Fibroblast of peridontal ligament (primary cell): ENCODE data around the gene SLC5A9.
"Not testable (repeated sequence)": the region's sequence is repeated elsewhere in the genome, so short reads cannot be mapped to it uniquely, and the experiment has no call there.

ENCODE experiments used
- DNase-seq: peaks from one replicate; pipeline ENCODE4 v3.0.0-alpha.2; 2010; ENCODE audit errors: extremely low read depth

The SLC5A9 gene

DNA sequence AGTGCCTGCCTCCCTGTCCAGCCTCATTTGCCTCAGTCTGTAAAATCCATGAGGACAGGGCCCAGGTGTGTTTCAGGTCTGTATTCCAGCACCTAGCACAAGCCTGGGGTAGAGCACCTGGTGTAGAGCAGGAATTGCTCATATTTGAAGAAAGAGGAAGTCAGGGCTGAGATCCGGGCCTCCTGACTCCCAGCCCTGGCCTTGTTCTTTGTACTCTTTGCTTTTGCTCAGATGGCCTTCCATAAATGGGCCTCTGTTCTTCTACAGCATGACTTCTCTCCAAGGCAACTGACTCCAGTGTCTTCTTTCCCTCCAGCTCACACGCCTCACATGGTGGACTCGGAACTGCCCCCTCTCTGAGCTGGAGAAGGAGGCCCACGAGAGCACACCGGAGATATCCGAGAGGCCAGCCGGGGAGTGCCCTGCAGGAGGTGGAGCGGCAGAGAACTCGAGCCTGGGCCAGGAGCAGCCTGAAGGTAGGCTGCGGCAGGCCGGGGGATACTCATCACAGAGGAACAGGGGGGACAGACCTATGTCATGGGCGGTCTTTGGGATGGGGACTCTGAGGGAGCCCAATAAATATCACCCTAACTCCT is 19.7 kb downstream of the SLC5A9 start:
- no peak for DNase-seq

DNA sequence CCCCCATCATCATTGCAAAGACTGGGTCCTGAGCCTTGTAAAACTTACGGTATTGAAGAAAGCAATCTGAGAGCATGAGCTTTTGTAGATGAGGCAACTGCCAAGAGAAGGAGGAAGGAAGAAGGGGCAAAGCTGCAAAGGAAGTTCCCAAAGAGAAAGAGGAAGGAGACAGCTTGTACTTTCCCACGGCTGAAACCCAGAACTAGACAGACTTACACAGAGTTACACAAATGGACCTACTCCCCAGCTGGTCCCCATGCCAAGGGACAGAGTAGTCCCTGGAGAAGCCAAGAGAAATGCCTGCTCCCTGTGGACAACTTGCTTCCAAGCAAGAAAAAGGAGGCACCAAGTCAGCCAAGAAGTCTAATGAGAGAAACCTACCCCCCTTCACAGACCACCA is 22.6 kb downstream of the SLC5A9 start:
- DNase-seq, result no peak

DNA sequence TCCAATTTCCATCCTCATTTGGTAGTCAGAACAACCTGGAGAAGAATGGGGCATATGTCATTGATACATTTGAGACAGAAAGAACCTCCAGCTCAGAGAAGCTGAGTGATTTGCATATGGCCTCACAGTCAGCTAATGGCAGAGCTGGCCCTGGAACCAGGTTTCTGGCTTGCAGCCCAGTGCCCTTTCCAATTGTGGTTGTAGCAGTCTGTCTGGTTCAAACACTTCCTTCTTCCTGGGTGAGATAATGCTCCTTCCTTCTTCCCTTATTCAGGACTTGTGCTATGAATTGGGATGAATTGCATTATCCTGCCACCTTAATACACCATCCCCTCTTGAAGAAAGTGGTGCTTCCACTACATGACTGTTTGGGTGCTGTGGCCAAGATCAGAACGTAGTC is 24.2 kb downstream of the SLC5A9 start:
- no peak for DNase-seq

DNA sequence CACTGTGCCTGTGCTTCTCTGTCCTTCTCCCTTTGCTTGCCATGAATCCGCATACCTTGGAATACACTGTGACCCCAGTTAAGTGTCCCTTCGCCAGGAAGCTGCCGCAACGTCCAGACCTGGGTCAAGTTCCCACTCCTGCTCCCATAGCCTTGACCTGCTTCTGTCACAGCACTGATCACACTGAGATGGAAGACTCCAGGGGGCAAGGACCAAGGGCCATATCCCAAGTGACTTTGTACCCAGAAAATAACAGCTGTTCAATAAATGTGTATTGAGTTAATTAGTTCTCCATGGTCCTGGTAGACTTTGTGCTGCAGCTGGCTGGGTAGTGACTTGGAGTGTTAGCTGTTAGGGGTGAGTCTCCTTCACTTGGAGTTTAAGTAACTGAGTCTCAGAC is 25.8 kb downstream of the SLC5A9 start:
- DNase-seq, result no peak

DNA sequence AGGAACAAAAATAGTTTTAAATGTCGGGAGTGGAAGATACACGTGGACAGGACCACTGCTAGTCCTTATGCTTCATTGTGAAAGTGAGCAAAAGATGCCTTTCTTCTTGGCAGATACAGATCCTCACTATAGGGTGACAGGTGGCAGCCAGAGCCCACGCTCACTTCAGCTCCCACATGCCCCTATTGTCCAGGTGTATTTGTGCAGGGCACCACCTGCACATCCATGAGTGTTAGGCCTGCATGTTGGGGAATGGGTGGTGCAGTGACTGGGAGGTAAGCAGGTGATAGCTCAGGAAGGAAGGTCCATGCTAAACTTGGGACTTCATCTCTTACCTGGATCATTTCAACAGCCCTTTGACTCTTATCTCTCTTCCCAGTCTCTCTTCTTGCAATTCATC is 27.4 kb downstream of the SLC5A9 start:
- no peak for DNase-seq

DNA sequence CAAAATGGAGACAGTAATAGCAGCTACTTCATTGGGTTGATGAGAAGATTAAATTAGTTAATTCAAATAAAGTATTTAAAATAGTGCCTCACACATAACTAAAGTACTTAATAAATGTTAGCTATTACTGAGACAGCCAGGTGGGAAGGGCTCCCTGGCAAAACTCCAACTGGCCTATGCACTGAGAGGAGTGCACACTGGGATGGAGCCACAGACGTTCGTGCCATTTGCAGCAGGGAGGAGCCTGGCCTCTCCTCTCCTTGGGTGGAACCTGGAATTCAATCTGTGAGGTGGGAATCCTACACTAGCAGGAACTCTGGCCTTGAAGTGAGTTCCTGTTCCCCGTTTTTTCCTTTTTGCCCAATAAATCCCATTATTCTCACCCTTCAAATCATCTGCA is 28.1 kb downstream of the SLC5A9 start:
- DNase-seq, result no peak

DNA sequence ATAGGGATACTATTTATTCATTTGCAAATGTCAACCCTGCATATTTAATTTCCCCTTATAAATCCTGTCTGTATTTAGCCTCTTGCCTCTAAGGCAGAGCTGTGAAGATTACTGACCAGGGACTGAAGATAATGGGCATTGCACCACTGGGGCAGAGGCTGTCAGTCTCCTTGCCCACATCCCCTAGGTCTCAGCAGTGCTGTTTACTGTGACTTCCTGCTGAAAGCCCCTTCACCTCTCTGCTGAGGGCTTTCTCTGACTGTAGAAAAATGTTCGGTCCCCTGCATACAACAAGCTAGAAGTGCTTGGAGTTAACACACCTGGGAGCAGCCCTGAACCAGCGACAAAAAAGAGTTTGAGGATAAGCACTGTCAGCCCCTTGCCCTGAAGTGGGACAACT is 28.8 kb downstream of the SLC5A9 start:
- no peak for DNase-seq

DNA sequence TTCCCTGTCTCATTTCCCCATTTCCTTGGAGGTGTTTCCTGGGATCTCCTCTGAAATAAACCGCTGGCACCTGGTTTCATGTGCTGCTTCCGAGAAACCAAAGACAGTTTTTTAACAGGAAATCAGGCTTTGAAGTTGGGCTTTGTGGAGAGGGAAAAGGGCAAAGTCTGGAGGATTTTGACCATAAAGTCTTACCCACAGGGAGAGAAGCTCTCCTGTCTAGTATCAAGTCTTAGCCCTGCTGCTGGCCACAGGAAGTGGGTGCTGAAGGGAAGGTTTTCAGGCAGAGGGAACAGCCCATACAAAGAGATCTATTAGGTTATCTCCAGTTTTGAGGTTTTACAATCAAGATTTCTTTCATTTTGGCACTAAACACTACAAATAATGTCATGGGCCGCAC is 29.3 kb downstream of the SLC5A9 start:
- no peak for DNase-seq

DNA sequence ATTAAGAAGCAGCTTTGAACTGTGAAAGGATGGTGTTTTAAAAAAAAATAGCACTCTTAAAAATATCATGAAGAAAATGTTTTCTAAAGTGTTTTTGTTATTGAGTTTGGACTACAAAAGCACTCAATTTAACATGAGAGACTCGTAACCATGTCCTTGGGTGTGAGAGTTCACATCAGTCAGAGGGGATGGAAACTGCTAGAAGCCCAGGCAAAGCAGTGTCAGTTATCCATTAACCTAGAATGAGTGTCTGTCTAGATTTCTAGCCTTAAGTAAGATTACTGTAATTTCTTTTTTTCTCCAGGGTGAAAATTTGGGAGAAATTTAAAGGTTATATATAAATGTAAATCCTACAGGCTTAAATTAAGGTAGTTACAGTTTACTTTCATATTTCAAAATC is 31.7 kb downstream of the SLC5A9 start:
- DNase-seq, result no peak

DNA sequence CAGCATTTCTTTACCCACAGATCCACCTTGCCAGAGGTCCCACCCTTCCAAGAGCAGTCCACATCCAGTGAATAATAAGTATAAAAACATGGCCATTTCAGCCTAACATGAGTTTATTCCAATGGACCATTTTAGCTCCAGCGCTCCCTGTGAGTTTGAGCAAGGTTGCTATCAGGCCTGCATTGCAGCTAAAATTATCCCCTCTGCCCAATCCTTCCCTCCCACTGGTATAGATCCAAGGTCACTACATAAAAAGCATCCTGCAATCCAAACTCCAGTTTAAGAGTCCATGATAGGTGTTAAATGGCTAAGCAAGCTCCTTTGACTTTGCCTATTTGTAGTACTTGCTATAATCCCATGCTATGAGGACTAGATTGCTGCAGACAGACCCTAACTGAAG is 35.6 kb downstream of the SLC5A9 start:
- DNase-seq, result no peak

DNA sequence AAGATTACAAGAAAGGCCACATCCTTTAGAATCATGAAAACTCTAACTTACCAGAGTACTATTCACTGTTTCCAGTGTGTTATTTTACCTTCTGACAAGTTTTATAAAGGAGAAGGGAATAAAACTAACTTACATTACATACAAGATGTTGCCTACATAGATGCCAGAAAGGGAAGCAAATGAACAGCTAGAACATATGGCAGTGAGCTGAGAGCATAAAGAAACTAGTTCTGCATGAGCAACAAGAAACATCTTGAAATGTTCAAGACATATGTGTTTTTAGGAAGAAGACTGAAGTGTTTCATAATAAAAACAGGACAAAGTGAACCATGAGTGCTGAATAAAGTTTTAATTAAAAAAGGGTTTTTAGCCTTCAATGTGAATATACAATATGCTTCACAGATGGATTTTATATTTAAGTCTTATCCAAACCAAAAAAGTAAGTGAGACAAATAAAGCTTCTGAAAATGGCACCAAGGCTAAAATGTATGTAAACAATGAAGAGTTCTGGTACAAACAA is 39.4 kb downstream of the SLC5A9 start:
- DNase-seq, result no peak

DNA sequence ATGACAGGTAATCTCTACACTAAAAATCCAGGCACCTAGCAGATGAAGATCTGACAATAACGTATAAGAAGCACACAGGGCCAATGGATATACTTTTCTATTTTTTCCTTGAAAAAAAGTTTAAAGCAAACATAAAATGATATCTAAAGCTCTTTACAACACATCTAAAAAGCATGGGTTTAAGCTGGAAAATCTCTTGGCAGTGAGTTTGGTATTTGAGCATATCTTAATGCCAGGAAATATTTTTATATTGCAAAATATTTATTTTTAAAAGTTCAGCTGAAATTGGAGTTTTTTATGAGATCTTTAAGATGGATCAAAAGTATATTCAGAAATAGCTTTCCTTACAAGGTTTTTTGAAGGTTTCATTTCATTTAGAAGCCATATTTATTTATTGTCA is 40.5 kb downstream of the SLC5A9 start:
- DNase-seq, result peak; percentile 3

DNA sequence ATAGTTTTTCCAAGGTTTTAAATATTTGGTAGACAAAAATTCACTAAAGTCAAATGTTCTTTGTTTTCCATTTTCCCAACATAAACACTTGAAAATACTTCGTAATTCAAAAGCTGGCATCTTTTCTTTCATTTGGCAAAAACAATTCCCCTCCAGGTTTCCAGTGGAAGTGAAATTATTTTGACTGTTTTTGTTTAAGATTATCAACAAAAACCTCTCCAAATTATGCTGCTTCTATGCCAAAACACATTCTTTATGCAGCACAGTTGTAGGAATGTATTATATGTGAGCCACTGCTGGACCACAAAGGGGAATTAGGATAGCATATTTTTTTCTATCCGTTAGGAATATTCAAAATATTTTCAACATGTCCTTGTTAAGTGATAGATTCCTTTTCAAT is 44.1 kb downstream of the SLC5A9 start:
- no peak for DNase-seq

DNA sequence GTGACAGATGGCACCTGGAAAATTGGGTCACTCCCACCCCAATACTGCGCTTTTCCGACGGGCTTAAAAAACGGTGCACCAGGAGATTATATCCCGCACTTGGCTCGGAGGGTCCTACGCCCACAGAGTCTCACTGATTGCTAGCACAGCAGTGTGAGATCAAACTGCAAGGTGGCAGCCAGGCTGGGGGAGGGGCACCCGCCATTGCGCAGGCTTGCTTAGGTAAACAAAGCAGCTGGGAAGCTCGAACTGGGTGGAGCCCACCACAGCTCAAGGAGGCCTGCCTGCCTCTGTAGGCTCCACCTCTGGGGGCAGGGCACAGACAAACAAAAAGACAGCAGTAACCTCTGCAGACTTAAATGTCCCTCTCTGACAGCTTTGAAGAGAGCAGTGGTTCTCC is 54.9 kb downstream of the SLC5A9 start:
- DNase-seq, result not testable (repeated sequence)

DNA sequence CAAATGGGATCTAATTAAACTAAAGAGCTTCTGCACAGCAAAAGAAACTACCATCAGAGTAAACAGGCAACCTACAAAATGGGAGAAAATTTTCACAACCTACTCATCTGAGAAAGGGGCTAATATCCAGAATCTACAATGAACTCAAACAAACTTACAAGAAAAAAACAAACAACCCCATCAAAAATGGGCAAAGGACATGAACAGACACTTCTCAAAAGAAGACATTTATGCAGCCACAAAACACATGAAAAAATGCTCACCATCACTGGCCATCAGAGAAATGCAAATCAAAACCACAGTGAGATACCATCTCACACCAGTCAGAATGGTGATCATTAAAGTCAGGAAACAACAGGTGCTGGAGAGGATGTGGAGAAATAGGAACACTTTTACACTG is 59.8 kb downstream of the SLC5A9 start:
- DNase-seq, result not testable (repeated sequence)

DNA sequence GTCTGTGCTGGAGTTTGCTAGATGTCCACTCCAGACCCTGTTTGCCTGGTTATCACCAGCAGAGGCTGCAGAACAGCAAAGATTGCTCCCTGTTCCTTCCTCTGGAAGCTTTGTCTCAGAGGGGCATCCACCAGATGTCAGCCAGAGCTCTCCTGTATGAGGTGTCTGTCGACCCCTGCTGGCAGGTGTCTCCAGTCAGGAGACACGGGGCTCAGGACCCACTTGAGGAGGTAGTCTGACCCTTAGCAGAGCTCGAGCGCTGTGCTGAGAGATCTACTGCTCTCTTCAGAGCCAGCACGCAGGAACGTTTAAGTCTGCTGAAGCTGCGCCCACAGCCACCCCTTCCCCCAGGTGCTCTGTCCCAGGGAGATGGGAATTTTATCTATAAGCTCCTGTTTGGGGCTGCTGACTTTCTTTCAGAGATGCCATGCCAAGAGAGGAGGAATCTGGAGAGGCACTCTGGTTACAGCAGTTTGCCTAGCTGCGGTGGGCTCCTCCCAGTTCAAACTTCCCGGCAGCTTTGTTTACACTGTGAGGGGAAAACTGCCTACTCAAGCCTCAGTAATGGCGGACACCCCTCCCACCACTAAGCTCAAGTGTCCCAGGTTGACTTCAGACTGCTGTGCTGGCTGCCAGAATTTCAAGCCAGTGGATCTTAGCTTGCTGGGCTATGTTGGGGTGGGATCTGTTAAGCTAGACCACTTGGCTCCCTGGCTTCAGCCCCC is 62.3 kb downstream of the SLC5A9 start:
- not testable (repeated sequence) for DNase-seq

DNA sequence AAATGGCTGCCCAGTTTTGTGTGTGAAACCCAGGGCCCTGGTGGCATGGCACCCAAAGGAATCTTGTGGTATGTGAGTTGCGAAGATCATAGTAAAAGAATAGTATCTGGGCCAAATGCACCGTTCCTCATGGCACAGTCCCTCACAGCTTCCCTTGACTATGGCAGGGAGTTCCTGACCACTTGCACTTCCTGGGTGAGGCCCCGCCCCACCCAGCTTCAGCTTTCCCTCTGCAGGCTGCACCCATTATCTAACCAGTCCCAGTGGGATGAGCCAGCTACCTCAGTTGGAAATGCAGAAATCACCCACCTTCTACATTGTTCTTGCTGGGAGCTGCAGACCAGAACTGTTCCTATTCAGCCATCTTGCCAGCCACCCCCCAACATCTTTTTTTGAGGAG is 63.0 kb downstream of the SLC5A9 start:
- no peak for DNase-seq

DNA sequence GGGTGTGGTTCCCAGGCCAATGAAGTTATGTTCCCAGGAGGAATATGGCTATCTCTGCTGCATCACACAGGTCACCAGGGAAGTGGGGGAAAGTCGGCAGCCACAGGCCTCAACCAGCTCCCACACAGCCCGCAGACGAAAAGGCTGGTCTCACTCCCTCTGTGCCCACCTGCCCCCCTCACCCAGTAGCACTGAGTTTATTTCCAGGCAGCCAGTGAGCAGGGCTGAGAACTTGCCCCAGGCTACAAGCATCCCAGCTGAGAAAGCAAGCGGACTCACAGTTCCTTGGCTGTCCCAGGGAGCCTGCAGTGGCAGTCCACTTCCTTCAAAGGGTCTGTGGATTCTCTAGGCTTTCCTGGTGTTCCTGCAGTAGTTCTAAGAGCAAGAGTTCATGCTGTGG is 68.9 kb downstream of the SLC5A9 start:
- DNase-seq, result no peak

DNA sequence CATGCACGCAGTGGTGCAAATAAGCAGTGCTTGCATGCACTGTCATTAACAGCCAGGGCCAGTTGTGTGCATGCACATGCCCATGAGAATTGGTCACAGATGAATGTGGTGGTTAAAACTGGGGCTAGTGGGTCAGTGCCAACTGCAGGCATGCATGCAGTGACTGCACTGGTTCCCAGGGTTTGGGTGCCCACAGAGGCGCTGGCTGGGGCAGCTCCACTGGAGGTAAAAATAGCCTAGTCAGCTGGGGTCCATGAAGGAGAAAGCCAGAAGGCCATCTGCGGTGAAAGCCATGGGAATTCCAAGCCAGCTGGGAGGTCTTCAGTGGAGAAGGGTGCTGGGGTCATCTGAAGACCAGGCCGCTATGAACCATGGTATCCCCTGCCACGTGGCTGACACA is 70.2 kb downstream of the SLC5A9 start:
- no peak for DNase-seq

DNA sequence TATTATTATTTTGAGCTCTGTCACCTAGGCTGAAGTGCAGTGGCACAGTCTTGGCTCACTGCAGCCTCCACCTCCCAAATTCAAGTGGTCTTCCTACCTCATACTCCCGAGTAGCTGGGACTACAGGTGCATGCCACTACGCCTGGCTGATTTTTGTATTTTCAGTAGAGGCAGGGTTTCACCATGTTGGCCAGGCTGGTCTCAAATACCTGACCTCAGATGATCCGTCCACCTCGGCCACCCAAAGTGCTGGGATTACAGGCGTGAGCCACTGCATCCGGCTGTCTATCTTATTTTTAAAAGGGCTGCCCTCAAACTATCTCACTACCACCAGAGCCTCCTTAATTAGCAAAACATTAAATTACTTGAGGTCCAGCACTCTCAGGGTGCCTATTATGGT is 71.6 kb downstream of the SLC5A9 start:
- DNase-seq, result not testable (repeated sequence)

DNA sequence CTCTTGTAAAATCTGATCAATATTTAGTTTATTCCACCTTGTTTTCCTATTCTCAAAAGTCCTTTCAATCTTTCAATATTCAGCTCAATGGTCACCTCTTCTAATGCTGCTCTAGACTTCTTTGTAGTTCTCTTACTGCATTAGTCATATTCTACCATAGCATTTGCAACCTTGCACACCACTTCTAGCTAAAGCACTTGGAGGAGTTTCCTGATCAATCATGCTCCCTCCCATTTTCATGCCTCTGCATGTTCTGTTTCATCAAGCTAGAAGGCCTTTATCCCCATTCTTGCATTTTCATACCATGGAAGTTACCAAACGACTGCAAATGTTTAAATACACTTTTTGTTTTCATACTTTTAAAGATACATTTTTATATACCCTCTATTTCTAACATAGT is 72.1 kb downstream of the SLC5A9 start:
- peak; percentile 1 for DNase-seq
